Upper lobe of right lung (tissue), 1 donor: ENCODE measurements around the gene APCDD1L. TPM values are rescaled to one million over a fixed set of nuclear protein-coding genes. Genes with fewer than 3 reads are reported as not detected.

Experiments used
- ATAC-seq: fragments of 200-7000 bp; cut with Tn5 transposase; one replicate; pipeline ENCODE4 v1.9.1; 2020; ENCODE audit warnings: mild to moderate bottlenecking, moderate library complexity
- DNase-seq: peaks from one replicate; pipeline ENCODE4 v3.0.0-alpha.2; 2020
- H3K27ac ChIP-seq: fragments of 200-600 bp; one replicate; pipeline ENCODE4 v1.8.0; 2022
- H3K27me3 ChIP-seq: fragments of 200-600 bp; one replicate; pipeline ENCODE4 v1.8.0; 2022; ENCODE audit warnings: mild to moderate bottlenecking
- H3K36me3 ChIP-seq: fragments of 200-600 bp; one replicate; pipeline ENCODE4 v1.8.0; 2022
- H3K4me1 ChIP-seq: fragments of 200-600 bp; one replicate; pipeline ENCODE4 v1.8.0; 2022
- H3K4me3 ChIP-seq: fragments of 200-600 bp; one replicate; pipeline ENCODE4 v1.8.0; 2022; ENCODE audit warnings: mild to moderate bottlenecking
- H3K9me3 ChIP-seq: fragments of 200-600 bp; one replicate; pipeline ENCODE4 v1.8.0; 2022
- intact Hi-C: fragments of 100-400 bp; cut with DNase I; formaldehyde crosslinking; loops from one replicate; pipeline ENCODE4 v1.11.0; 2022
- total RNA-seq: library from RNA; stranded (reverse); fragmentation: NEBNext Ultra II Directional; extraction: Animal tissue kit (Norgen Biotek cat#: 25700); gene quantifications from one replicate; pipeline ENCODE4 v1.2.1, GENCODE V29; 2021
- TF ChIP-seq, protein P1 (sequence below): fragments of 200-600 bp; IDR thresholded peaks from one replicate; pipeline ENCODE4 v1.8.0; 2022; ENCODE audit warnings: antibody characterized with exemption
- donor health status: DM: no; HTN: yes; CAD: no; lungs with severe emphysema.

APCDD1L gene
- total RNA-seq, 1 donor from 2014 or later: not detected

DNA sequence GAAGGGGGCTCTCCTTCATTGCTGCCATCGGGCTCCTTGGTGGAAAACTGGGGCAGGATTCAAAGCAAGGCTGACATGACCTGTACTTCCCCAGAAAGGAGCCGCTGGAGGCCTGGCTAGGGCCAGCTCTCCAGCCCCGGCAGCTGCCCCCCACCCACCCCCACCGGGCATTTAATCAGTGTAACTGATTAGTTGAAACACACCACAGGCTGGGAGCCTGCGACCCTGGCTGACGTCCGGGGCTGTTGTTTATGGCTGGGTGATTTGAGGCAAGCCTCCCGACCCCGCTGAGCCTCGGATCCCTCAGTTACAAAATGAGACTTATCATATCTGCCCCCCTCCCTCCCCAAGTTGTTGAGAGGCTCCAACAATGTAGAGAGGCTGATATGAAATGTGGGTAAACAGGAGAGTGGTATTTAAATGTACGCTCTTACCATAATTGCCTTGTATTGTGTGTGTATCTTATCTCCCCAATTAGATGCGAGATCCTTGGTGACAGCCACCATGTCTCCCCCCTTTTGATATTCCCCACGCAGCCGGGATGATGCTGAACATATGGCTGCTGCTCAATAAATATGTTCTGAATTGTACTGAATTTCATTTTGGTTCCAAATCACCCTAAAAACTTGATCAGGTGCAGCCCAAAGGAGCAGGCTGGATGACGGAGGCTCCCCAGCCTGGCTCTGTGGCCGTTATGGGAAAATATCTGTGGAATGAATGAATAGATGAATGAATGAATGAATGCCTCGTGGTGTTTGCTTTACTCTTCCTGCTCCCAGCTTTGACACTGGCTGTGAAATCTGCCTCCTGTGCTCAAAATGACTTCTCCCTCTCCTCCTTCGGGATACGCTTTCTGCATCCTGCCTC, 31.8 kb upstream of the APCDD1L start:
- intact Hi-C loops: no loop called here
- TF ChIP-seq, protein P1, sequence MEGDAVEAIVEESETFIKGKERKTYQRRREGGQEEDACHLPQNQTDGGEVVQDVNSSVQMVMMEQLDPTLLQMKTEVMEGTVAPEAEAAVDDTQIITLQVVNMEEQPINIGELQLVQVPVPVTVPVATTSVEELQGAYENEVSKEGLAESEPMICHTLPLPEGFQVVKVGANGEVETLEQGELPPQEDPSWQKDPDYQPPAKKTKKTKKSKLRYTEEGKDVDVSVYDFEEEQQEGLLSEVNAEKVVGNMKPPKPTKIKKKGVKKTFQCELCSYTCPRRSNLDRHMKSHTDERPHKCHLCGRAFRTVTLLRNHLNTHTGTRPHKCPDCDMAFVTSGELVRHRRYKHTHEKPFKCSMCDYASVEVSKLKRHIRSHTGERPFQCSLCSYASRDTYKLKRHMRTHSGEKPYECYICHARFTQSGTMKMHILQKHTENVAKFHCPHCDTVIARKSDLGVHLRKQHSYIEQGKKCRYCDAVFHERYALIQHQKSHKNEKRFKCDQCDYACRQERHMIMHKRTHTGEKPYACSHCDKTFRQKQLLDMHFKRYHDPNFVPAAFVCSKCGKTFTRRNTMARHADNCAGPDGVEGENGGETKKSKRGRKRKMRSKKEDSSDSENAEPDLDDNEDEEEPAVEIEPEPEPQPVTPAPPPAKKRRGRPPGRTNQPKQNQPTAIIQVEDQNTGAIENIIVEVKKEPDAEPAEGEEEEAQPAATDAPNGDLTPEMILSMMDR: no peak
- Histone ChIP-seq H3K27me3 (peaks cover 16% of the 10 kb centered on the region), H3K27ac (no peak overlapping the region), H3K4me1 (no peaks in the 10 kb centered on the region), H3K36me3 (no peaks in the 10 kb centered on the region), H3K4me3 (no peak overlapping the region), H3K9me3 (no peaks in the 10 kb centered on the region)
- DNase-seq: no peak
- ATAC-seq: no peak

DNA sequence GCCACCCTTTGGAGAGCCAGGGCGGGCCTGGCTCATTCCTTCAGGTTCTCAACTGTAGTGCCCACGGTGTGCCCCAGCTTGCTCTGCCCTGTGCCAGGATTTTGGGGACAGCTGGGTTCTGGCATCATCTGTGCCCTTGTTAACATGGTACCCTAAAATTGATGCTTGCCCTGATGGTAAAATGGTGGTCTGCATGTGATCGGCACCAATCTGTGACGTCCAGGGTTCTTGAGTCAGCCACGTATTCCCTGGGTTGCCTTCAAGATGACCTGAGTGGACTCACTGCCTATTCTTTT, 31.2 kb upstream of the APCDD1L start:
- TF ChIP-seq, protein P1: no peak
- Histone ChIP-seq H3K4me3 (no peak overlapping the region), H3K36me3 (no peaks in the 10 kb centered on the region), H3K27ac (no peak overlapping the region), H3K27me3 (peaks cover 16% of the 10 kb centered on the region), H3K9me3 (no peaks in the 10 kb centered on the region), H3K4me1 (no peaks in the 10 kb centered on the region)
- no peak for ATAC-seq
- no peak for DNase-seq
- intact Hi-C loops: no loop called here

DNA sequence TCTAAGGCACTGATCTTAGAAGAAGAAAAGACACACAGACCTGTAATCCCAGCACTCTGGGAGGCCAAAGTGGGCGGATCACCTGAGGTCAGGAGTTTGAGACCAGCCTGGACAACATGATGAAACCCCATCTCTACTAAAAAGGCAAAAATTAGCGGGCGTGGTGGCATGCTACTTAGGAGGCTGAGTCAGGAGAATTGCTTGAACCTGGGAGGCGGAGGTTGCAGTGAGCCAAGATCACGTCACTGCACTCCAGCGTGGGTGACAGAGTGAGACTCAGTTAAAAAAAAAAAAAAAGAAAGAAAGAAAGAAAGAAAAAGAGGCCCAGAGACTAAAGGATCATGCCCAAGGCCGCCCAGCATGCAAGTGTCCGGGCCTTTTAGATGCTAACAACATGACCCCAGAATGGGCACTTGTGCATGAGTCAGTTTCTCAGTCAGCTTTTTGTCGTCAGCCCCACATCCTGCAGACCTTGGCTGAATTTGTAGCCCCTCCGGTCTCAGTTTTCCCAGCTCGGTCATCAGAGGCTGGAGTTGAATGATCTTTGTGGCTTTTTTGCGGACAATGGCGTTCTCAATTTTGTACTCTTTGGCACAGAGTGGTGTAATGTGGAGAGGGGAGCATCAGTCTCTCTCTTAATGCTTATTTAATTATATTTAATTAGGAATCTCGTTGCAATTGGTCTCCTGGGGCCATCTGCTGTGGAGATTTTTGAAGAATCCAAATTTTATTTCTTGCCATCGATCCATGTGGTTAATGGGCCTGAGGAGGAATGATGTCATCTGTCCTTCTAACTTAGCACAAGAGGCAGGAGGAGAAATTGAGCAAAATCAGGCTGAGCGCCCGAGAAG, 30.6 kb upstream of the APCDD1L start:
- TF ChIP-seq, protein P1: no peak
- Histone ChIP-seq H3K4me3 (no peak overlapping the region), H3K4me1 (no peaks in the 10 kb centered on the region), H3K36me3 (no peaks in the 10 kb centered on the region), H3K9me3 (no peaks in the 10 kb centered on the region), H3K27ac (no peak overlapping the region), H3K27me3 (peaks cover 16% of the 10 kb centered on the region)
- DNase-seq (no peak), ATAC-seq (no peak)
- intact Hi-C loops: no loop called here

DNA sequence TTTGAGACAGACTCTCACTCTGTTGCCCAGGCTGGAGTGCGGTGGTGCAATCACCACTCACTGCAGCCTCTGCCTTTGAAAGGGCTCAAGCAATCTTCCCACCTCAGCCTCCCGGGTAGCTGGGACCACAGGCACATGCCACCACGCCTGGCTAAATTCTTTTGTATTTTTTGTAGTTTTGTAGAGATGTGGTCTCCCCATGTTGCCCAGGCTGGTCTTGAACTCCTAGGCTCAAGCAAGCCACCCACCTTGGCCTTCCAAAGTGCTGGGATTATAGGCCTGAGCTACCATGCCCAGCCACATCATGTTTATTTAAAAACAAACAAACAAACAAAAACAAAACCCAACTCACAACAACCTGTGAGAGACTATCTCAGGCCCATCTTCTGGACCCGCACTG, 29.7 kb upstream of the APCDD1L start:
- Histone ChIP-seq H3K36me3 (no peaks in the 10 kb centered on the region), H3K27ac (no peak overlapping the region), H3K9me3 (no peaks in the 10 kb centered on the region), H3K27me3 (peaks cover 16% of the 10 kb centered on the region), H3K4me3 (no peak overlapping the region), H3K4me1 (no peaks in the 10 kb centered on the region)
- no peak for DNase-seq
- ATAC-seq: no peak
- TF ChIP-seq, protein P1: no peak
- intact Hi-C loops: no loop called here

DNA sequence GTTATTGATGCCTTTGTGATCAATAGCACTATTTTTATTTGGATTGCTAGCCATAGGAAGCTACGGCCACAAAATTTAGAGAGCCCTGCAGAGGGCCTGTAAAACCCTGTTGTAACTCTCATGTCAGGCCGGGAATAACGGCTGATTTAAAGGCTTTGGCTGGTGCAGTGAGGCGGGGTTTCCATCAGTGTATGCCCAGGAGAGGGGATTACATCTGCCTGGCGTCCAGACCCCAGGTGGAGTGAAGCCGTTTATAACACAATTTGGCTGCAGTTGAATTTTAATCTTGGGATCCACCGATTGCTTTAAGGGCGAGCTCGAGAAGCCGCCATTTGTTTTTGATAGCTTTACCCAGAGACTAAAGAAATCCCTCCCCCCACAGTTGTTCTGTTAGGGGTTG, 29.1 kb upstream of the APCDD1L start:
- H3K36me3 ChIP-seq: no peaks in the 10 kb centered on the region
- no peak for DNase-seq
- H3K27me3 ChIP-seq: peaks cover 16% of the 10 kb centered on the region
- ATAC-seq: no peak
- no peak overlapping the region for H3K4me3 ChIP-seq
- intact Hi-C loops: no loop called here
- H3K27ac ChIP-seq: no peak overlapping the region
- H3K4me1 ChIP-seq: no peaks in the 10 kb centered on the region
- TF ChIP-seq, protein P1: no peak
- H3K9me3 ChIP-seq: no peaks in the 10 kb centered on the region
